Measurements from ENCODE around the gene NCAN.

The NCAN gene

GRCh38 chr19:19297759-19298158 lies 86.0 kb downstream of the NCAN start:
- no peak for DNase-seq

- DNase-seq: no peak
Observed at GRCh38 chr19:19300613-19301012, 88.9 kb downstream of the NCAN start.

All from CD4-positive, alpha-beta T cell treated with Interferon gamma for 1 hour (primary cell).